ENCODE results near the gene ASB15. TPM values are rescaled to one million over a fixed set of nuclear protein-coding genes. Genes with fewer than 3 reads are reported as not detected.

Gene ASB15
- total and polyA plus RNA-seq, 2 donors (not counting 3 experiments of a cell fraction or from before 2014, with no cell fraction given), result not detected

DNA sequence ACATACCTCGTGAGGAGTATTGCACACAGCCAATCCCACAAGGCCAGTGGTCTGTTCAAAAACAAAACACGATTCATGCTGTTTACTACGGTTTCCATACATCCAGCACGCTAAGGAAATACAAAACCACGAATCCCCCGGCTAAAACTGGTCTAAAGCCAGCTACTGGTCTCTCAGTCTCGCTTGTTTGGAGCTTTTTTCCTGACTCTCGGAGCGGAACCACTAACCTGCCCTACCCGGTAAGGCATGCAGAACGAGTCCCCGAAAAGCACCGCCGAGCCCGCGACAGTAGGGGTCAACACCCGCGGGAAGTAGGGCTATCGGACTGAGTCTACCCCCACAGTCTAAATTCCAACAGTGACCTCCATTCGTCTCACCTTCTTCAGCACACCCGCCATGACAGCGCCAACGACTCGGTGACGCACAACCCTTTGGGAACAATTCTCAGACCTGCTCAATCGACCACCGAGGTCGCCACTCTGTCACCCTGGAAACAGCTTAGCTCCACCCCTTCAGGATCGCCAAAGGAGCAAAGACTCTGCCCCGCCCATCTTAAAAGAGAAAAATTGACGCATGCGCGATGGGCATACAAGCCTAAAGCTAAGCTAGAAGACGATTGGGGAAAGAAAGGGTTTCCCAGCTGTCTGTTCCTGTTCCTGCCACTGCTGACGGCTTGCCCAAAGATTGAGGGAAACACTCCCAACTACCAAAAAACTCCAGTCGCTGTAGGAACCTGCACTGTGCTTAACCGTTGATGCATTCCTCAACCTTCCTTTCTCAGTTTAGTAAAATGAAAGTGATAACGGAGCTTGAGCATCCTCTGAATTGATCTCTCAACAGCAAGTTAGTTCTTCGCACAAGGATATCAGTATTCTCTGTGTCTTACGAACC lies 44.0 kb upstream of the ASB15 start, which contains the start of gene NDUFA5:
NDUFA5 (minus strand) TSS at position 421 of the 891 bp plus-strand sequence; CDS start at position 398, 23 bp downstream.
- Histone ChIP-seq H3K9me1 (replicated peaks; ENCODE audit: control insufficient read depth, extremely low read depth, insufficient read depth, low read length) (no peaks in the 10 kb centered on the region), H3K79me2 (ENCODE audit: control insufficient read depth, insufficient read depth, low read length) (peaks cover 20% of the 10 kb centered on the region), H2AFZ (ENCODE audit: low read depth, low read length) (peak within 1 kb of the TSS; percentile 99), H3K9ac (replicated peaks; ENCODE audit: extremely low read depth, insufficient read depth, low read length) (peak within 1 kb of the TSS; percentile 95), H3K4me3 (replicated peaks in 1 of 3; ENCODE audit: insufficient read depth in 1 of 3, low read depth in 1 of 3, low read length in 3 of 3) (peak within 1 kb of the TSS; percentile 66 to 98 (median 88)), H3K36me3 (ENCODE audit: control insufficient read depth in 2 of 2, extremely low read depth in 1 of 2, insufficient read depth in 2 of 2, low read length in 2 of 2) (no peaks in the 10 kb centered on the region), H3K27ac (ENCODE audit: insufficient read depth, low read depth, low read length) (peak within 1 kb of the TSS; percentile 75), H4K20me1 (replicated peaks; ENCODE audit: control insufficient read depth, extremely low read depth, insufficient read depth, low read length) (no peaks in the 10 kb centered on the region), H3K4me1 (ENCODE audit: control insufficient read depth, extremely low read depth, insufficient read depth, low read length) (peaks cover 6% of the 10 kb centered on the region), H3K27me3 (ENCODE audit: control insufficient read depth in 2 of 2, insufficient read depth in 2 of 2, low read length in 2 of 2) (no peaks in the 10 kb centered on the region), H3K9me3 (replicated peaks; ENCODE audit: control insufficient read depth, insufficient read depth, low read length) (no peaks in the 10 kb centered on the region), H3K4me2 (ENCODE audit: insufficient read depth, low read length) (peak within 1 kb of the TSS; percentile 93)
- TSS peak; percentile 90 for BruUV-seq (replicated peaks)
- FAIRE-seq (peak; percentile 92), DNase-seq (ENCODE audit: low read depth, low spot score) (peak; percentile 99)
- intact Hi-C loops (cut with micrococcal nuclease), result loop anchor here (1.0 to 5.0 kb wide), 5 partner anchors 12 to 190 kb away; partner anchors contain the start of genes IQUB and WASL
- TF ChIP-seq GATA2 (IDR thresholded peaks at IDR 0.05; ENCODE audit: insufficient read depth, insufficient read length, low read depth, low read length), result no peak
- TF ChIP-seq, protein P1, sequence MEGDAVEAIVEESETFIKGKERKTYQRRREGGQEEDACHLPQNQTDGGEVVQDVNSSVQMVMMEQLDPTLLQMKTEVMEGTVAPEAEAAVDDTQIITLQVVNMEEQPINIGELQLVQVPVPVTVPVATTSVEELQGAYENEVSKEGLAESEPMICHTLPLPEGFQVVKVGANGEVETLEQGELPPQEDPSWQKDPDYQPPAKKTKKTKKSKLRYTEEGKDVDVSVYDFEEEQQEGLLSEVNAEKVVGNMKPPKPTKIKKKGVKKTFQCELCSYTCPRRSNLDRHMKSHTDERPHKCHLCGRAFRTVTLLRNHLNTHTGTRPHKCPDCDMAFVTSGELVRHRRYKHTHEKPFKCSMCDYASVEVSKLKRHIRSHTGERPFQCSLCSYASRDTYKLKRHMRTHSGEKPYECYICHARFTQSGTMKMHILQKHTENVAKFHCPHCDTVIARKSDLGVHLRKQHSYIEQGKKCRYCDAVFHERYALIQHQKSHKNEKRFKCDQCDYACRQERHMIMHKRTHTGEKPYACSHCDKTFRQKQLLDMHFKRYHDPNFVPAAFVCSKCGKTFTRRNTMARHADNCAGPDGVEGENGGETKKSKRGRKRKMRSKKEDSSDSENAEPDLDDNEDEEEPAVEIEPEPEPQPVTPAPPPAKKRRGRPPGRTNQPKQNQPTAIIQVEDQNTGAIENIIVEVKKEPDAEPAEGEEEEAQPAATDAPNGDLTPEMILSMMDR (IDR thresholded peaks at IDR 0.05; ENCODE audit: extremely low read depth in 1 of 2, insufficient read depth in 1 of 2, low read depth in 1 of 2, low read length in 2 of 2), result no peak
- peak; percentile 19 for TF ChIP-seq FOS (IDR thresholded peaks at IDR 0.05; ENCODE audit: borderline replicate concordance, insufficient read depth, low read length)
- peak; percentile 25 for TF ChIP-seq JUN (IDR thresholded peaks at IDR 0.05; ENCODE audit: borderline replicate concordance, insufficient read depth, insufficient read length, low read depth)
- TF ChIP-seq POLR2AphosphoS5 (IDR thresholded peaks at IDR 0.05; ENCODE audit: insufficient read depth, low read depth, low read length), result peak; percentile 57
- TF ChIP-seq, protein P2, sequence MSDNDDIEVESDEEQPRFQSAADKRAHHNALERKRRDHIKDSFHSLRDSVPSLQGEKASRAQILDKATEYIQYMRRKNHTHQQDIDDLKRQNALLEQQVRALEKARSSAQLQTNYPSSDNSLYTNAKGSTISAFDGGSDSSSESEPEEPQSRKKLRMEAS (IDR thresholded peaks at IDR 0.05; ENCODE audit: insufficient read depth, insufficient read length), result no peak
- peak; percentile 76 for TF ChIP-seq POLR2A (IDR thresholded peaks at IDR 0.05; ENCODE audit: low read depth, low read length)
- no peak for TF ChIP-seq MYC (IDR thresholded peaks at IDR 0.05; ENCODE audit: low read depth, low read length)
- no peak for TF ChIP-seq EZH2 (IDR thresholded peaks at IDR 0.05; ENCODE audit: borderline replicate concordance, low read depth, low read length, severe bottlenecking)
- POLR2A ChIA-PET, result interaction anchor here (0.6 to 1.6 kb wide), 7 partner anchors 10 to 314 kb away, joined by 3 to 16 read pairs (median 3); partner anchors contain the start of genes IQUB and WASL
- dilution Hi-C loops (cut with MboI; ENCODE audit: extremely low pct_ligation_motif_present, low sequenced_read_pairs), result no loop called here
- CTCF ChIA-PET, result interaction anchor here (0.6 to 2.0 kb wide), 16 partner anchors 10 to 544 kb away, joined by 3 to 20 read pairs (median 4); partner anchors contain the start of genes IQUB and WASL

All from endothelial cell of umbilical vein (primary cell).